WTC11 (cell line): ENCODE data around the gene GRB10.

Experiments used
- ATF2 ChIP-seq: sonication (generic); formaldehyde crosslinking; IDR thresholded peaks from 2 replicates; pipeline ENCODE4 v1.8.1; 2022; ENCODE audit warnings: low read depth, missing genetic modification reagents, borderline replicate concordance
- ATF3 ChIP-seq: sonication (generic); formaldehyde crosslinking; conservative IDR thresholded peaks from 2 replicates; pipeline ENCODE4 v1.8.1; 2022; ENCODE audit warnings: mild to moderate bottlenecking, missing genetic modification reagents
- CTCF ChIP-seq: fragments of 200-600 bp; IDR thresholded peaks from 2 replicates; pipeline ENCODE4 v1.8.0; 2022; ENCODE audit warnings: antibody characterized with exemption
- ESRRA ChIP-seq: sonication (generic); formaldehyde crosslinking; IDR thresholded peaks from 2 replicates; pipeline ENCODE4 v1.8.1; 2022; ENCODE audit warnings: mild to moderate bottlenecking, missing genetic modification reagents, borderline replicate concordance
- GABPB1 ChIP-seq: sonication (generic); formaldehyde crosslinking; IDR thresholded peaks from 2 replicates; pipeline ENCODE4 v1.8.1; 2023; ENCODE audit warnings: mild to moderate bottlenecking, missing genetic modification reagents
- KAT7 ChIP-seq: sonication (generic); formaldehyde crosslinking; IDR thresholded peaks from 2 replicates; pipeline ENCODE4 v1.8.1; 2023; ENCODE audit warnings: missing genetic modification reagents, mild to moderate bottlenecking, borderline replicate concordance
- MAX ChIP-seq: sonication (generic); formaldehyde crosslinking; IDR thresholded peaks from 2 replicates; pipeline ENCODE4 v1.8.0; 2022; ENCODE audit warnings: mild to moderate bottlenecking, missing genetic modification reagents
- MLX ChIP-seq: sonication (generic); formaldehyde crosslinking; IDR thresholded peaks from 2 replicates; pipeline ENCODE4 v1.8.1; 2023; ENCODE audit warnings: mild to moderate bottlenecking, missing genetic modification reagents, moderate library complexity
- MYBL2 ChIP-seq: sonication (generic); formaldehyde crosslinking; IDR thresholded peaks from 2 replicates; pipeline ENCODE4 v1.8.1; 2023; ENCODE audit warnings: mild to moderate bottlenecking, moderate library complexity, missing genetic modification reagents
- NR1H2 ChIP-seq: sonication (generic); formaldehyde crosslinking; IDR thresholded peaks from 2 replicates; pipeline ENCODE4 v1.9.0; 2021; ENCODE audit warnings: mild to moderate bottlenecking, moderate library complexity, missing genetic modification reagents
- PREB ChIP-seq: sonication (generic); formaldehyde crosslinking; IDR thresholded peaks from 2 replicates; pipeline ENCODE4 v1.8.1; 2022; ENCODE audit warnings: mild to moderate bottlenecking, missing genetic modification reagents, moderate library complexity, borderline replicate concordance
- SP1 ChIP-seq: sonication (generic); formaldehyde crosslinking; conservative IDR thresholded peaks from 2 replicates; pipeline ENCODE4 v1.8.1; 2022; ENCODE audit warnings: missing genetic modification reagents
- TCF7 ChIP-seq: sonication (generic); formaldehyde crosslinking; IDR thresholded peaks from 2 replicates; pipeline ENCODE4 v1.8.0; 2022; ENCODE audit warnings: mild to moderate bottlenecking, low read depth, missing genetic modification reagents, moderate library complexity
- TP53 ChIP-seq: sonication (generic); formaldehyde crosslinking; IDR thresholded peaks from 2 replicates; pipeline ENCODE4 v1.8.1; 2023; ENCODE audit warnings: mild to moderate bottlenecking, missing genetic modification reagents

- TF ChIP-seq CTCF: no peak
- TF ChIP-seq ESRRA: no peak
- TF ChIP-seq NR1H2 (CRISPR knock-in tag): no peak
- no peak for TF ChIP-seq MAX (CRISPR knock-in tag)
- no peak for TF ChIP-seq TP53 (CRISPR knock-in tag)
- TF ChIP-seq MYBL2 (CRISPR knock-in tag): no peak
- no peak for TF ChIP-seq KAT7 (CRISPR knock-in tag)
- TF ChIP-seq ATF3 (CRISPR knock-in tag): no peak
- TF ChIP-seq ATF2 (CRISPR knock-in tag): no peak
- no peak for TF ChIP-seq PREB (CRISPR knock-in tag)
- no peak for TF ChIP-seq MLX
- no peak for TF ChIP-seq GABPB1
- no peak for TF ChIP-seq SP1 (CRISPR knock-in tag)
- TF ChIP-seq TCF7: no peak
Measured at GRCh38 chr7:50652400-50653125, 130.1 kb downstream of the GRB10 start.
